Breast epithelium (tissue), 4 donors: ENCODE measurements around the gene PRR7. TPM values are rescaled to one million over a fixed set of nuclear protein-coding genes. Genes with fewer than 3 reads are reported as not detected.

ENCODE experiments used
- DNase-seq, 2 donors: peaks; one replicate each; pipeline ENCODE4 v3.0.0-alpha.2; 2019; ENCODE audit warnings: low spot score in 2 of 2
- H3K27ac ChIP-seq, 2 donors: fragments of 200-600 bp; sonication (generic) in 1 of 2; one replicate each; pipeline ENCODE4 v1.5.1; 2016 to 2019; ENCODE audit warnings: mild to moderate bottlenecking in 1 of 2
- H3K27me3 ChIP-seq, 2 donors: fragments of 200-600 bp; sonication (generic) in 1 of 2; one replicate each; pipeline versions ENCODE4 v1.5.1 to v1.6.0; 2017 to 2019; ENCODE audit warnings: control low read depth in 1 of 2, mild to moderate bottlenecking in 1 of 2
- H3K36me3 ChIP-seq: fragments of 200-600 bp; one replicate; pipeline ENCODE4 v1.5.1; 2019
- H3K4me1 ChIP-seq, 2 donors: fragments of 200-600 bp; sonication (generic); one replicate each; pipeline ENCODE4 v1.5.1; 2016 to 2019; ENCODE audit warnings: control low read depth in 1 of 2
- H3K4me3 ChIP-seq, 3 donors: fragments of 200-600 bp; sonication (generic); 1 replicate in 2 of 3; 2 replicates in 1 of 3; pipeline ENCODE4 v1.5.1; 2016 to 2019; ENCODE audit warnings: mild to moderate bottlenecking in 3 of 3, moderate library complexity in 2 of 3
- H3K9me3 ChIP-seq, 2 donors: fragments of 200-600 bp; sonication (generic) in 1 of 2; one replicate each; pipeline ENCODE4 v1.5.1; 2016 to 2019; ENCODE audit warnings: control low read depth in 1 of 2
- CTCF ChIP-seq, 3 donors: fragments of 450-650 bp; IDR thresholded peaks; one replicate each; pipeline ENCODE4 v1.5.1; 2016 to 2017; ENCODE audit warnings: antibody characterized with exemption in 3 of 3, mild to moderate bottlenecking in 3 of 3, moderate library complexity in 3 of 3
- POLR2A ChIP-seq: fragments of 450-650 bp; IDR thresholded peaks from one replicate; pipeline ENCODE4 v1.6.1; 2016; ENCODE audit warnings: antibody characterized with exemption, mild to moderate bottlenecking, moderate library complexity
- POLR2AphosphoS5 ChIP-seq, 3 donors: sonication (generic); formaldehyde crosslinking; IDR thresholded peaks; one replicate each; pipeline ENCODE4 v1.6.1; 2017; ENCODE audit warnings: antibody characterized with exemption in 3 of 3
- intact Hi-C: fragments of 100-400 bp; cut with DNase I; formaldehyde crosslinking; loops from one replicate; pipeline ENCODE4 v1.15.1; 2023; ENCODE audit warnings: low total_unique reads
- total RNA-seq, 3 donors: library from RNA; depleted of rRNA; stranded (reverse); fragments of >200 nt; gene quantifications; one replicate each; pipeline ENCODE4 v1.1.0, GENCODE V29; 2016

The PRR7 gene
- total RNA-seq, 3 donors from 2014 or later, result 0.48 to 2.0 (median 1.3) TPM

- Histone ChIP-seq H3K4me1 (peaks cover 0 to 16% of the 10 kb centered on the region in 2 donors), H3K27me3 (no peaks in the 10 kb centered on the region), H3K9me3 (no peaks in the 10 kb centered on the region), H3K4me3 (peak overlapping the region; percentile 2 to 75 (median 74)), H3K36me3 (no peaks in the 10 kb centered on the region), H3K27ac (peak overlapping the region; percentile 85 to 94)
- intact Hi-C loops, result loop anchor here (1.0 kb wide), 1 partner anchor 37 kb away; no protein-coding TSS in a partner anchor
- TF ChIP-seq POLR2A, result no peak
- no peak for TF ChIP-seq POLR2AphosphoS5 (IDR thresholded peaks at IDR 0.05)
- no peak for TF ChIP-seq CTCF (IDR thresholded peaks at IDR 0.05)
- DNase-seq, result no peak
Measured at GRCh38 chr5:177494346-177495195, 48.0 kb downstream of the PRR7 start.

- Histone ChIP-seq H3K4me1 (peaks cover 0 to 16% of the 10 kb centered on the region in 2 donors), H3K27ac (peak overlapping the region; percentile 85 to 94), H3K27me3 (no peaks in the 10 kb centered on the region), H3K9me3 (no peaks in the 10 kb centered on the region), H3K4me3 (peak overlapping the region; percentile 67 to 75 (median 74)), H3K36me3 (no peaks in the 10 kb centered on the region)
- TF ChIP-seq POLR2A, result no peak
- TF ChIP-seq POLR2AphosphoS5 (IDR thresholded peaks at IDR 0.05), result no peak
- TF ChIP-seq CTCF (IDR thresholded peaks at IDR 0.05), result no peak
- intact Hi-C loops, result no loop called here
- peak in 1 of 2 donors; percentile 71 for DNase-seq
Measured at GRCh38 chr5:177495243-177496060, 48.8 kb downstream of the PRR7 start.

DNA sequence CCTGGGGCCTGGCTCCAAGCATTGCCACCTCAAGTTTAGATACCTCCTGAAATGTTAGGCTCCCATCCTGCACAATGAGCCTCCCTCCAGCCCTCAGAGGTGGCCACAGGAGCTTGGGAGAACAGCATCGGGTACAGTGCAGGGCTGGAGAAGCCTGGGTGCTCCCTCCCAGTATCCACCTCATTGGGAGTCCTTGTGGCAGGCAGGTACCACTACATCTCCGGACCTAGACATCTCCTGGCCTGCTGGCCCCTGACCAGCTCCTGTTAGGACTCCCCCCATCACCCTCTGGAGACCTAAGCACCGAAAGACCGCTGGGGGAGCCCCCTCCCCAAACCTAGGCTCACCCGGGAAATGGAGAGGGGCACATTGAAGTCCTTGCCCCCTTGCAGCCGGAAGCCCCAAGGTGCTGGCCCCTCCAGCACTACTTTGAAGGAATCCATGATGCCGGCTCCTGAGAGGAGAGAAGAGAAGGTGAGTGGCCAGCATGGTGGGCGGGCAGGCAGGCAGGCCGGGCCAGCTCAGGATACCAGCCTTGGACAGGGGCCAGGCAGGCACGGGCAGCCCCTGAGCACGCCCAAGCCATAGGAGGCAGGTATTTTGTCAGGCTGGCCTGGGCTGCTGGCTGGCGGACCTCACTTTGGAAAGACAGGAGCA, 49.6 kb downstream of the PRR7 start:
- Histone ChIP-seq H3K4me1 (peaks cover 0 to 16% of the 10 kb centered on the region in 2 donors), H3K9me3 (no peaks in the 10 kb centered on the region), H3K27me3 (no peaks in the 10 kb centered on the region), H3K4me3 (peak overlapping the region; percentile 67 to 75 (median 74)), H3K36me3 (no peaks in the 10 kb centered on the region), H3K27ac (peak overlapping the region; percentile 85 to 94)
- no peak for DNase-seq
- TF ChIP-seq POLR2A, result no peak
- no peak for TF ChIP-seq POLR2AphosphoS5 (IDR thresholded peaks at IDR 0.05)
- TF ChIP-seq CTCF (IDR thresholded peaks at IDR 0.05), result peak in 2 of 3 donors; percentile 26 to 43
- intact Hi-C loops, result no loop called here

DNA sequence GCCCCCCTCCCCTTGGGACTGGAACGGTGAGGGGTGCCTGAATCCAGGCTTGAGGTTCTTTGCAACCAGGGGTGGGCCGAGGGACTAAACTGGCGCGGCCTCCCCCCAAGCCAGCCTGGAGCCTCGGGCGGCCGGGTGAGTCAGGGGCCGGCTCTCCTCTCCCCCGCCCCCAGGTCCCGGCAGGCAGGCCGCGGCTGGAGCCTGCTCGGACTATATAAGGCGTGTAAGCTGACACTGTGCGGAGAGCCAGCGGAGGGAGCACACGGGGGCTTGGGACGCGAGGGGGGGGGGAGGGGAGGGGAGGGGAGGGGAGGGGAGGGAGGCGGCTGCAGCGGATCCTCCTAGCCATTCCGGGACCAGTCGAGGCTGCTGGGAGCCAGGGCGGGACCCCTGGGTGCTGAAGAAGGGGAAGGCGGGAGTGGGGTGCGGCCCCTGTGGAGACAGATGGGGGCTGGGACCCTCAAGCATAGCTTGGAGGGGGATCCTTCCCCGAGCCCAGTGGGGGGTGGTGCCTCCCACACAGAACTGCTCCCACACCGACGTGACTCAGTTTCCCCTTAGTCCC, 50.2 kb downstream of the PRR7 start:
- peaks cover 0 to 16% of the 10 kb centered on the region in 2 donors for H3K4me1 ChIP-seq
- peak overlapping the region; percentile 67 to 75 (median 74) for H3K4me3 ChIP-seq
- H3K9me3 ChIP-seq, result no peaks in the 10 kb centered on the region
- H3K27ac ChIP-seq, result peak overlapping the region; percentile 85 to 94
- H3K36me3 ChIP-seq, result no peaks in the 10 kb centered on the region
- no peaks in the 10 kb centered on the region for H3K27me3 ChIP-seq
- peak in 1 of 2 donors; percentile 82 for DNase-seq
- intact Hi-C loops, result no loop called here
- TF ChIP-seq POLR2A, result no peak
- TF ChIP-seq CTCF (IDR thresholded peaks at IDR 0.05), result no peak
- TF ChIP-seq POLR2AphosphoS5 (IDR thresholded peaks at IDR 0.05), result peak in 1 of 3 donors; percentile 9
